ENCODE data around the gene RFPL1.

DNA sequence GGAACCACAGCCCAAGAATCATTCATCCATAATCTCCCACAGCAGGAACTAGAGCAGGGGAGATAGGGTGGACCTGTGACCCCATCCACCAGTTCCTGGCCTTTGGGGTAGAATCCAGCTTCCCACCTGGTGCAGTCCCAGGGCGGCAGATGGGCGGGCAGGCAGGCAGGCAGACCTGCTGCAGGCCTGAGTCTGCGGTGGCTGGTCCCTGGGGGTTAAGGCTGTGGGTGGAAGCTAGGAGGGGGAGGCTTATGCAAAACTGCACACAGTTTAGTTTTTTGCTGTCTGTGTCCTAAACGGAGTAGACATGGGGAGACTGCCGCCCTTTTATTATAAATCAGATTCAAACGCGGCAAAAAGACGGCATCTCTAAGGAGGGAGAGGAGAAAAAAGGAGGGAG lies 37.2 kb downstream of the RFPL1 start:
- TF ChIP-seq, protein P1, sequence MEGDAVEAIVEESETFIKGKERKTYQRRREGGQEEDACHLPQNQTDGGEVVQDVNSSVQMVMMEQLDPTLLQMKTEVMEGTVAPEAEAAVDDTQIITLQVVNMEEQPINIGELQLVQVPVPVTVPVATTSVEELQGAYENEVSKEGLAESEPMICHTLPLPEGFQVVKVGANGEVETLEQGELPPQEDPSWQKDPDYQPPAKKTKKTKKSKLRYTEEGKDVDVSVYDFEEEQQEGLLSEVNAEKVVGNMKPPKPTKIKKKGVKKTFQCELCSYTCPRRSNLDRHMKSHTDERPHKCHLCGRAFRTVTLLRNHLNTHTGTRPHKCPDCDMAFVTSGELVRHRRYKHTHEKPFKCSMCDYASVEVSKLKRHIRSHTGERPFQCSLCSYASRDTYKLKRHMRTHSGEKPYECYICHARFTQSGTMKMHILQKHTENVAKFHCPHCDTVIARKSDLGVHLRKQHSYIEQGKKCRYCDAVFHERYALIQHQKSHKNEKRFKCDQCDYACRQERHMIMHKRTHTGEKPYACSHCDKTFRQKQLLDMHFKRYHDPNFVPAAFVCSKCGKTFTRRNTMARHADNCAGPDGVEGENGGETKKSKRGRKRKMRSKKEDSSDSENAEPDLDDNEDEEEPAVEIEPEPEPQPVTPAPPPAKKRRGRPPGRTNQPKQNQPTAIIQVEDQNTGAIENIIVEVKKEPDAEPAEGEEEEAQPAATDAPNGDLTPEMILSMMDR (IDR thresholded peaks at IDR 0.05), result no peak
- no peak for TF ChIP-seq POLR2A (IDR thresholded peaks at IDR 0.05)

All from uterus (tissue), 2 donors.